Measurements from ENCODE around the gene COASY. TPM values are rescaled to one million over a fixed set of nuclear protein-coding genes. Genes with fewer than 3 reads are reported as not detected.

COASY gene
- total and polyA plus RNA-seq, 2 donors, result 8.8 to 43.7 TPM

DNA sequence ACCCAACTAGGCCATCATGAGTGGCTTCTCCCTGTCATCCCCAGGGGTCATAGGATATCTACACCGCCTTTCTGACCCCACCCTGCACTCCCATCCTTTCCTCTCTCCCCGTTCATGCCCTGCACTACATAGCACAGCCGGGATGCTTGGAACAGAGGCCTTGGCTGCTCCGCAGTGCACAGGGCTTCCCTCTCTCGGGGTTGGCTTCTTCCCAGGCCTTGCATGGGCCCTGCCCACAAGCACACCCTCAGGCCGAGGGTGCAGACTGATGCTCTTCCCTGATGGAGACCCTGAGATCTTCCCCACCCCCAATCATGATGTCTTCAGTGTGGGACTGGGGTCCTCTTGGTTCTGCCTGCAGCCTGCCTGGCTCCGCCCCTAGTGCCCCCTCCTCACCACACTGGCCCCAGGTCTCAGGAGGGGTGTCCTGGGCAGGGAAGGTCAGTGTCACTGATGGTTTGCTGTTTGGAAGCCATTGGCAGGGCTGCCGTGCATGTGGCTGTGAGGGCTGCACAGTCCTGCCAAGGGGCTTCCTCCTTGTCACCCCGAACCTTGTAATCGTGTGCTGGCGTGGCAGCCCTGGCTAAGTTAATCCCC, 40.2 kb upstream of the COASY start:
- no peak overlapping the region for H3K4me3 ChIP-seq (ENCODE audit: low read depth, low read length)

DNA sequence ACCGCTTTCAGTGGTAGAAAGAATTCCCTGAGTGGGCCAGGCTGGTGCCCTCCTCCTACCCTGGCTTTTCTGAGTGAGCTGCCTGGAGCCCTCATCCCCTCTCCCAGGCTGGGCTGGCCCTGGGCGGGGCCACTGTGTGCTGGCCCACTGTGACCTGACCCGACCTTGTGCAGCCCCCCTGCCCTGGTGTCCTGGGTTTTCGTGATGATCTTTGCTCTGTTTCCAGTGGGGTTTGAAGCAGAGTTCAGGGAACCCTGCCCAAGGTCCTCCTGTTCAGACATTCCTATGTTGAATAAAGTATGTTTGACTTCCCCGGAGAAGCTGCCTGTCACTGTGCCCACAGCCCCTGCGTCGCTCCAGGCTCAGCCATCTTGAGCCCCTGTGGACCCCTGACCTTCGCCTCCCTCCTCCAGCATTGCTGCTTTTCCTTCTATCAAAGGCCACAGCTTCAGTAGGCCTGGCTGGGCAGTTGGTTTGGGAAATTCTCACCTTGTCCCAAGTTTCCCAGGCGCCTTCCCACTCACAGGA, 39.6 kb upstream of the COASY start:
- Histone ChIP-seq H3K4me3 (ENCODE audit: low read depth, low read length) (no peak overlapping the region), H3K36me3 (ENCODE audit: insufficient read depth) (no peaks in the 10 kb centered on the region), H3K27ac (ENCODE audit: low read depth) (peak overlapping the region; percentile 81), H3K4me1 (ENCODE audit: insufficient read depth) (no peaks in the 10 kb centered on the region)
- no peak for DNase-seq (ENCODE audit: extremely low spot score)
- WGBS, result 42% methylated on average over 9 of the region's 9 CpGs

More for the DNA sequence above, 40.2 kb upstream of the COASY start:
- Histone ChIP-seq H3K27ac (ENCODE audit: low read depth) (peak overlapping the region; percentile 81), H3K36me3 (ENCODE audit: insufficient read depth) (no peaks in the 10 kb centered on the region), H3K4me1 (ENCODE audit: insufficient read depth) (no peaks in the 10 kb centered on the region)
- no peak for DNase-seq (ENCODE audit: extremely low spot score)
- 31% methylated on average over 11 of the region's 11 CpGs for WGBS

- Histone ChIP-seq H3K36me3 (ENCODE audit: insufficient read depth) (no peaks in the 10 kb centered on the region), H3K27ac (ENCODE audit: low read depth) (peak overlapping the region; percentile 81), H3K4me3 (ENCODE audit: low read depth, low read length) (no peak overlapping the region), H3K4me1 (ENCODE audit: insufficient read depth) (no peaks in the 10 kb centered on the region)
- WGBS, result 78% methylated on average over 8 of the region's 8 CpGs
- no peak for DNase-seq (ENCODE audit: extremely low spot score)
Observed at GRCh38 chr17:42522798-42523278, 39.1 kb upstream of the COASY start.

DNA sequence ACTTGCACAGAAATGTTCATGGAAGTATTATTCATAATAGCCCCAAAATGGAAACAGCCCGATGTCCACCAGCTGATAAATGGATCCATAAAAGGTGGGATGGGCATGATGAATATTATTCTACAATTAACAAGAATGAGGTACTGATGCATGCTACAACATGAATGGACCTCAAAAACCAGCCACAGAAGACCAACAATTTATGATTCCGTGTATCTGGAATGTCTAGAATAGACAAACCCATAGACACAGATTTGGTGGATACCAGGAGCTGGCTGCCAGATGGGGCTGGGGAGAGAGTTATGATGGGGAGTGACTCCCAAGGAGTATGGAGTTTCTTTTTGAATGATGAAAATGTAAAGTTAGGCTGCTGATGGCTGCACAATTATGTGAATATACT, 36.7 kb upstream of the COASY start:
- no peak for DNase-seq (ENCODE audit: extremely low spot score)
- no peak overlapping the region for H3K4me3 ChIP-seq (ENCODE audit: low read depth, low read length)
- H3K36me3 ChIP-seq (ENCODE audit: insufficient read depth), result no peaks in the 10 kb centered on the region
- no peak overlapping the region for H3K27ac ChIP-seq (ENCODE audit: low read depth)
- no peaks in the 10 kb centered on the region for H3K4me1 ChIP-seq (ENCODE audit: insufficient read depth)
- WGBS, result 52% methylated on average over 2 of the region's 2 CpGs

DNA sequence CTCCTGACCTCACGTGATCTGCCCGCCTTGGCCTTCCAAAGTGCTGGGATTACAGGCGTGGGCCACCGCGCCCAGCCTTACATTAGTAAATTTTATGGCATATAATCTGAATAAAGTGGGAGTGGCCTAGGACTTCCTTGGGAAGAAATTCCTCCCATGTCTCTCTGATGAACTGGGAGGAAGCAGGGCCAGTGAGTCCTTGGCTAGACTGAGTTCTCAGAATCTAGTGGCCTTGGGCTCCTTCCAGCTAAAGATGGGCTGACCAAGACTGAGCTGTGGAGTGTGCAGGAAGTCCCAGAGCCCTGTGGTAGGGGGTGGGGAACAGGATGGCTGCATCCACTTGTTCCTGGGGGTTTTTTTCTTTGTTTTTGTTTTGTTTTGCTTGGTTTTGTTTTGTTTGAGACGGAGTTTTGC, 35.9 kb upstream of the COASY start:
- Histone ChIP-seq H3K36me3 (ENCODE audit: insufficient read depth) (no peaks in the 10 kb centered on the region), H3K4me3 (ENCODE audit: low read depth, low read length) (no peak overlapping the region), H3K27ac (ENCODE audit: low read depth) (no peak overlapping the region), H3K4me1 (ENCODE audit: insufficient read depth) (no peaks in the 10 kb centered on the region)
- DNase-seq (ENCODE audit: extremely low spot score), result no peak
- 71% methylated on average over 6 of the region's 6 CpGs for WGBS

DNA sequence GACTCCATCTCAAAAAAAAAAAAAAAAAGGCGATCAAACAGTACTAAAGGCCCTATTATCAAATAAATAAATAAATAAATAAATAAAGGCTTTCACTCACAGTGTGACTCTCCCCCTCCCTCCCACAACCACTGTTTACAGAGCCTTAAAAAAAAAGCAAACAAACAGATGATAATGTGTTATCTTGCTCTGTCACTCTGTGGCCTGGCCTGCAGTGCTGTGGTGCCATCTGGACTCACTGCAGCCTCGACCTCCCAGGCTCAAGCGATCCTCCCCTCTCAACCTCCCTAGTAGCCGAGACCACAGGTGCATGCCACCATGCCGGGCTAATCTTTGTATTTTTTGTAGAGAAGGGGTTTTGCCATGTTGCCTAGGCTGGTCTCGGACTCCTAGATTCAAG, 34.0 kb upstream of the COASY start:
- H3K36me3 ChIP-seq (ENCODE audit: insufficient read depth), result no peaks in the 10 kb centered on the region
- no peak overlapping the region for H3K27ac ChIP-seq (ENCODE audit: low read depth)
- H3K4me1 ChIP-seq (ENCODE audit: insufficient read depth), result no peaks in the 10 kb centered on the region
- H3K4me3 ChIP-seq (ENCODE audit: low read depth, low read length), result no peak overlapping the region
- 92% methylated on average over 6 of the region's 6 CpGs for WGBS
- DNase-seq (ENCODE audit: extremely low spot score), result no peak

GRCh38 chr17:42529061-42529460, 32.9 kb upstream of the COASY start:
- Histone ChIP-seq H3K4me3 (ENCODE audit: low read depth, low read length) (no peak overlapping the region), H3K36me3 (ENCODE audit: insufficient read depth) (no peaks in the 10 kb centered on the region), H3K27ac (ENCODE audit: low read depth) (no peak overlapping the region), H3K4me1 (ENCODE audit: insufficient read depth) (no peaks in the 10 kb centered on the region)
- WGBS, result 72% methylated on average over 3 of the region's 3 CpGs
- no peak for DNase-seq (ENCODE audit: extremely low spot score)

DNA sequence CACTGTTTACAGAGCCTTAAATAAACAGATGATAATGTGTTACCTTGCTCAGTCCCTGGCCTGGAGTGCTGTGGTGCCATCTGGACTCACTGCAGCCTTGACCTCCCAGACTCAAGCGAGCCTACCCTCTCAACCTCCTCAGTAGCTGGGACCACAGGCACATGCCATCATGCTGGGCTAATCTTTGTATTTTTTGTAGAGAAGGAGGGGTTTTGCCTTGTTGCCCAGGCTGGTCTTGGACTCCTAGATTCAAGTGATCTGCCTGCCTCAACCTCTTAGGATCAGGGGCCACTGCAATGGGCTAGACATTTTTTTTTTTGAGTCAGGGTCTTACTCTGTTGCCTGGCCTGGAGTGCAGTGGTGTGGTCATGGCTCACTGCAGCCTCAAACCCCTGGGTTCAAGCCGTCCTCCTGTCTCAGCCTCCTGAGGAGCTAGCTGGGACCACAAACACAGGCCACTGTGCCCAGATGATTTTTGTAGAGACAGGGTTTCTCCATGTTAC, 30.9 kb upstream of the COASY start:
- Histone ChIP-seq H3K4me3 (ENCODE audit: low read depth, low read length) (no peak overlapping the region), H3K4me1 (ENCODE audit: insufficient read depth) (no peaks in the 10 kb centered on the region), H3K27ac (ENCODE audit: low read depth) (peak overlapping the region; percentile 53), H3K36me3 (ENCODE audit: insufficient read depth) (no peaks in the 10 kb centered on the region)
- WGBS, result 86% methylated on average over 2 of the region's 2 CpGs
- DNase-seq (ENCODE audit: extremely low spot score), result no peak

DNA sequence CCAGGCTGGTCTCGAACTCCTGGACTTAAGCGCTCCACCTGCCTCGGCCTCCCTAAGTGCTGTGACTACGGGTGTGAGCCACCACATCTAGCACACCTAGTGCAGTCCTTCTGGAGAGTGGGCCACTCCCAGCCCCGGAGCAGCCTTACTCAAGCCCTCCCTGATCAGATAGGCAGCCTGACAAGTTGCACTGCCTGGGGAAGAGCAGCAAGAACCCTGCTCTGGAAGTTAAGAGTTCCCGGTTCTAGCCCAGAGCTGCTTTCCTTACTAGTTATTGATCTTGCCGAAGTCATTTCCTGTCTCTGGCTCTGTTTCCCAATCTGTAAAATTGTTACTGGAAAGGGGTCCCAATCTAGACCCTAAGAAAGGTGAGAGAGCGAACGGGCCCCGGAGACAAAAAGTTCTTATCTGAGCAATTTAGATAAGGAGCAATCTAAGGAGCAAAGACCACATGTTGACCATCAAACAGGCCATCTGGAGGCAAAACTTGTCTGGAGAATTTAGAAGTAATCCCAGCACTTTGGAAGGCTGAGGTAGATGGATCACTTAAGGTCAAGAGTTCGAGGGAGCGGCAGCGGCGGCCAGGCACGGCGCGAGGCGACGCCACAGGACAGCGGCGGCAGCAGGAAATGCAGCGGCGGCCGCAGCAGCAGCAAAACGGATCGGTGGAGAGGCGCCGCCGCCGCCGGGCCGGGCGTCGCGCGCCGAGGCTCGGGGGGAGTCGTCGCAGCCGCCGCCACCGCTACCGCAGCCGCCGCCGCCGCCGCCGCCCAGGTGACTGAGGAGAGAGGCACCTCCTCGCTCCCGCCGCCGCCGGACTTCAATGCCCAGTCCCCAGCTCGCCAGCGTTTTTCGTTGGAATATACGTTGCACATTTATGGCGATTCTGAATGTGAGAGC, 30.2 kb upstream of the COASY start:
- 10% methylated on average over 60 of the region's 60 CpGs for WGBS
- Histone ChIP-seq H3K4me3 (ENCODE audit: low read depth, low read length) (peak overlapping the region; percentile 45), H3K36me3 (ENCODE audit: insufficient read depth) (no peaks in the 10 kb centered on the region), H3K27ac (ENCODE audit: low read depth) (peak overlapping the region; percentile 95), H3K4me1 (ENCODE audit: insufficient read depth) (no peaks in the 10 kb centered on the region)
- DNase-seq (ENCODE audit: extremely low spot score), result no peak

GRCh38 chr17:42535155-42536047, 26.5 kb upstream of the COASY start:
- 42% methylated on average over 26 of the region's 26 CpGs for WGBS
- H3K4me1 ChIP-seq (ENCODE audit: insufficient read depth), result no peaks in the 10 kb centered on the region
- H3K4me3 ChIP-seq (ENCODE audit: low read depth, low read length), result peak overlapping the region; percentile 87
- peak overlapping the region; percentile 80 for H3K27ac ChIP-seq (ENCODE audit: low read depth)
- no peak for DNase-seq (ENCODE audit: extremely low spot score)
- H3K36me3 ChIP-seq (ENCODE audit: insufficient read depth), result no peaks in the 10 kb centered on the region

DNA sequence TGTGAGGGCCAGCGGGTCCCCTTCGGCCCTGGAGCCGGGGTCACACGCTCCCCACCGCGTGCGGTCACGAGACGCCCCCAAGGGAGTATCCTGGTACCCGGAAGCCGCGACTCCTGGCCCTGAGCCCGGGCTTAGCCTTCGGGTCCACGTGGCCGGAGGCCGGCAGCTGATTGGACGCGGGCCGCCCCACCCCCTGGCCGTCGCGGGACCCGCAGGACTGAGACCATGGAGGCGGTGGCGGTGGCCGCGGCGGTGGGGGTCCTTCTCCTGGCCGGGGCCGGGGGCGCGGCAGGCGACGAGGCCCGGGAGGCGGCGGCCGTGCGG, 25.9 kb upstream of the COASY start, which contains the start of gene NAGLU:
TSS of gene NAGLU (plus strand) at position 194 of the 324 bp plus-strand sequence. CDS start at position 226, 32 bp downstream.
- H3K4me1 ChIP-seq (ENCODE audit: insufficient read depth), result no peaks in the 10 kb centered on the region
- H3K27ac ChIP-seq (ENCODE audit: low read depth), result peak within 1 kb of the TSS; percentile 82
- H3K4me3 ChIP-seq (ENCODE audit: low read depth, low read length), result peak within 1 kb of the TSS; percentile 87
- DNase-seq (ENCODE audit: extremely low spot score), result no peak
- no peaks in the 10 kb centered on the region for H3K36me3 ChIP-seq (ENCODE audit: insufficient read depth)
- under 1% methylated on average over 40 of the region's 40 CpGs for WGBS

GRCh38 chr17:42536372-42537155, 25.4 kb upstream of the COASY start:
- no peaks in the 10 kb centered on the region for H3K4me1 ChIP-seq (ENCODE audit: insufficient read depth)
- no peaks in the 10 kb centered on the region for H3K36me3 ChIP-seq (ENCODE audit: insufficient read depth)
- DNase-seq (ENCODE audit: extremely low spot score), result no peak
- H3K27ac ChIP-seq (ENCODE audit: low read depth), result peak overlapping the region; percentile 82
- H3K4me3 ChIP-seq (ENCODE audit: low read depth, low read length), result peak overlapping the region; percentile 87
- under 1% methylated on average over 65 of the region's 65 CpGs for WGBS
